Measurements from ENCODE around the gene PLEKHG3. TPM values are rescaled to one million over a fixed set of nuclear protein-coding genes. Genes with fewer than 3 reads are reported as not detected.

PLEKHG3 gene
- total and polyA plus RNA-seq, 2 experiments from 2014 or later, result 23.0 to 83.1 TPM

- no peak overlapping the region for H3K27ac Mint-ChIP-seq
- H3K9me2 ChIP-seq (ENCODE audit: insufficient read depth), result no peaks in the 10 kb centered on the region
- peaks cover 76% of the 10 kb centered on the region for H3K36me3 Mint-ChIP-seq (ENCODE audit: low read depth)
- no peak overlapping the region for H3K4me3 Mint-ChIP-seq
- ATAC-seq, result no peak
- H3K36me3 ChIP-seq (ENCODE audit: insufficient read depth), result peaks cover 4% of the 10 kb centered on the region; the same call in 1 of the 2 replicates
- peaks cover 14% of the 10 kb centered on the region for H4K20me1 ChIP-seq (replicated peaks; ENCODE audit: insufficient read depth)
- H3K4me2 ChIP-seq, result no peak overlapping the region
- no peak overlapping the region for H3K4me3 ChIP-seq
- no peak for DNase-seq (ENCODE audit: low spot score)
- H2AFZ ChIP-seq, result no peak overlapping the region
- 0 out of 2 replicates have a peak, but pooled peaks cover 6% of the 10 kb centered on the region for H3F3A ChIP-seq (replicated peaks; ENCODE audit: low read depth)
- no peak for TF ChIP-seq CREB1 (CRISPR knock-in tag; IDR thresholded peaks at IDR 0.05; ENCODE audit: low read depth)
- TF ChIP-seq CTCF (conservative IDR thresholded peaks at IDR 0.05; ENCODE audit: low read depth in 2 of 2), result no peak
- no peak for TF ChIP-seq REST (IDR thresholded peaks at IDR 0.05; ENCODE audit: unreplicated experiment)
- no peak for TF ChIP-seq ZNF331 (CRISPR knock-in tag; IDR thresholded peaks at IDR 0.05; ENCODE audit: low read depth)
- TF ChIP-seq EZH2 (IDR thresholded peaks at IDR 0.05; ENCODE audit: low read depth, unreplicated experiment), result no peak
- TF ChIP-seq POLR2AphosphoS5 (IDR thresholded peaks at IDR 0.05; ENCODE audit: low read depth), result no peak
- no peak for TF ChIP-seq ZNF114 (CRISPR knock-in tag; IDR thresholded peaks at IDR 0.05)
- no peaks in the 10 kb centered on the region for H3K27me3 ChIP-seq (ENCODE audit: insufficient read depth)
- peaks cover 38% of the 10 kb centered on the region for H3K4me1 Mint-ChIP-seq
- H3K4me1 ChIP-seq (ENCODE audit: insufficient read depth), result peaks cover 8% of the 10 kb centered on the region
- H3K9me3 Mint-ChIP-seq, result no peaks in the 10 kb centered on the region
- H3K79me2 ChIP-seq (replicated peaks; ENCODE audit: insufficient read depth), result peaks cover 22% of the 10 kb centered on the region
- H3K27ac ChIP-seq (ENCODE audit: low read depth), result no peak overlapping the region
- H3K27me3 Mint-ChIP-seq (ENCODE audit: insufficient read depth, low read depth, poor library complexity), result peaks cover 10% of the 10 kb centered on the region
Observed at GRCh38 chr14:64732536-64733120, 28.4 kb downstream of the PLEKHG3 start.

- Mint-ChIP-seq H3K36me3 (ENCODE audit: low read depth) (peaks cover 69% of the 10 kb centered on the region), H3K27me3 (ENCODE audit: insufficient read depth, low read depth, poor library complexity) (peaks cover 10% of the 10 kb centered on the region)
- DNase-seq (ENCODE audit: low spot score), result no peak
Observed at GRCh38 chr14:64733321-64733720, 29.1 kb downstream of the PLEKHG3 start.

More at GRCh38 chr14:64733321-64733720, 29.1 kb downstream of the PLEKHG3 start:
- Mint-ChIP-seq H3K9me3 (no peaks in the 10 kb centered on the region), H3K4me3 (no peak overlapping the region), H3K27ac (no peak overlapping the region), H3K4me1 (peaks cover 34% of the 10 kb centered on the region)
- no peak for ATAC-seq
- H3K36me3 ChIP-seq (ENCODE audit: insufficient read depth), result peaks cover 4% of the 10 kb centered on the region; the same call in 1 of the 2 replicates
- H3K27me3 ChIP-seq (ENCODE audit: insufficient read depth), result no peaks in the 10 kb centered on the region
- peaks cover 22% of the 10 kb centered on the region for H3K79me2 ChIP-seq (replicated peaks; ENCODE audit: insufficient read depth)
- H3K27ac ChIP-seq (ENCODE audit: low read depth), result no peak overlapping the region
- no peak overlapping the region for H3K4me2 ChIP-seq
- H3K4me1 ChIP-seq (ENCODE audit: insufficient read depth), result peaks cover 8% of the 10 kb centered on the region
- H3K9me2 ChIP-seq (ENCODE audit: insufficient read depth), result no peaks in the 10 kb centered on the region
- no peak overlapping the region for H3K4me3 ChIP-seq
- no peak for TF ChIP-seq CTCF (conservative IDR thresholded peaks at IDR 0.05; ENCODE audit: low read depth in 2 of 2)
- no peak for TF ChIP-seq REST (IDR thresholded peaks at IDR 0.05; ENCODE audit: unreplicated experiment)
- no peak for TF ChIP-seq CREB1 (CRISPR knock-in tag; IDR thresholded peaks at IDR 0.05; ENCODE audit: low read depth)
- TF ChIP-seq NANOG (IDR thresholded peaks at IDR 0.05; ENCODE audit: borderline replicate concordance), result no peak
- no peak for TF ChIP-seq ZNF114 (CRISPR knock-in tag; IDR thresholded peaks at IDR 0.05)
- TF ChIP-seq ZNF331 (CRISPR knock-in tag; IDR thresholded peaks at IDR 0.05; ENCODE audit: low read depth), result no peak
- TF ChIP-seq EZH2 (IDR thresholded peaks at IDR 0.05; ENCODE audit: low read depth, unreplicated experiment), result no peak
- TF ChIP-seq JUNB (IDR thresholded peaks at IDR 0.05; ENCODE audit: unreplicated experiment), result no peak
- H2AFZ ChIP-seq, result no peak overlapping the region
- 0 out of 2 replicates have a peak, but pooled peaks cover 6% of the 10 kb centered on the region for H3F3A ChIP-seq (replicated peaks; ENCODE audit: low read depth)
- peaks cover 13% of the 10 kb centered on the region for H4K20me1 ChIP-seq (replicated peaks; ENCODE audit: insufficient read depth)
